Activated CD8-positive, alpha-beta T cell treated with anti-CD3 and anti-CD28 coated beads, Interleukin-2, amount 10 ng/mL, durations not matched to agents 7 days and 5 days (primary cell): ENCODE results near the gene PBX4. TPM values are rescaled to one million over a fixed set of nuclear protein-coding genes. Genes with fewer than 3 reads are reported as not detected.

ENCODE experiments used
- ATAC-seq: fragments of 150-1000 bp; cut with Tn5 transposase; one replicate; pipeline ENCODE4 v1.10.0; 2021; ENCODE audit warnings: moderate library complexity
- CTCF ChIA-PET: fragments of 350-600 bp; sonication (Branson Sonifier 250); formaldehyde crosslinking; loops from one replicate; lab custom pipeline; 2021; ENCODE audit warnings: antibody characterized with exemption; lab: Charles Lee
- POLR2A ChIA-PET: fragments of 350-600 bp; sonication (Branson Sonifier 250); formaldehyde crosslinking; loops from one replicate; lab custom pipeline; 2021; ENCODE audit warnings: antibody characterized with exemption; lab: Charles Lee
- DNase-seq: peaks from one replicate; pipeline ENCODE4 v3.0.0-alpha.2; 2020
- H3K27ac Mint-ChIP-seq: one replicate; pipeline ENCODE4 v1.8.0; 2021; ENCODE audit warnings: mild to moderate bottlenecking, mixed read lengths
- H3K27me3 Mint-ChIP-seq: one replicate; pipeline ENCODE4 v1.8.0; 2021; ENCODE audit warnings: low read depth, mixed read lengths
- H3K36me3 Mint-ChIP-seq: one replicate; pipeline ENCODE4 v1.8.0; 2021; ENCODE audit warnings: low read depth, mixed read lengths
- H3K4me1 Mint-ChIP-seq: one replicate; pipeline ENCODE4 v1.8.0; 2021; ENCODE audit warnings: low read depth, mixed read lengths
- H3K4me3 Mint-ChIP-seq: one replicate; pipeline ENCODE4 v1.8.0; 2021; ENCODE audit warnings: mild to moderate bottlenecking, mixed read lengths
- H3K9me3 Mint-ChIP-seq: one replicate; pipeline ENCODE4 v1.8.0; 2022; ENCODE audit warnings: mixed read lengths; ENCODE audit not compliant: insufficient read depth
- total RNA-seq, 2 experiments: library from RNA; stranded (reverse); gene quantifications; one replicate each; pipeline ENCODE4 v1.2.3, GENCODE V29; 2021

PBX4 gene
- total RNA-seq, 2 experiments from 2014 or later = 33.8 to 34.1 TPM

DNA sequence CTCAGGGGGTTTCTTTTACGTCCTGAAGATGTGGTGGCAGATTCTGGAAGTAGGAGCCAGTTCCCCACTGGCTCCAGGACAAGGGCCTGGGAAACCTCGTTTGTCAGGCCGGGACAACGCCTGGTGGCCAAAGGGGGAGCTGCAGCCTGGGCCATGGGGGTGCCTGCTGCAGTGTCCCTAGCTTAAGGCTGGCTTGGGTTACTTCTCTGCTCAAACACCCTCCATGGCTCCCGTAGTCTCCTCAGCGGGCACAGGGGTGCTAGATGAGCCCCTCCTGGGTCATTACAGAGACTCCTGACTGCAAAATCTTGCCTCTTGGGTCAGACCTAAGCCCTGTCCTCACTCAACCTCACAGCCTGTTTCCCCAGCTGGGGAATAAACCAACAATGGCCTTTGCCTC lies 65.7 kb downstream of the PBX4 start:
- CTCF ChIA-PET = interaction anchor here (0.7 to 3.3 kb wide), 19 partner anchors 9 to 180 kb away, joined by 3 to 27 read pairs (median 3); partner anchors contain the start of genes GMIP, NDUFA13 and TSSK6
- POLR2A ChIA-PET = interaction anchor here (0.6 kb wide), 1 partner anchor 20 kb away, joined by 4 read pairs; no protein-coding TSS in a partner anchor
- ATAC-seq (peak; percentile 48), DNase-seq (no peak)
- Mint-ChIP-seq H3K27me3 (peaks cover 3% of the 10 kb centered on the region), H3K4me1 (peaks cover 8% of the 10 kb centered on the region), H3K9me3 (peaks cover 4% of the 10 kb centered on the region), H3K36me3 (no peaks in the 10 kb centered on the region), H3K4me3 (no peak overlapping the region), H3K27ac (no peak overlapping the region)

DNA sequence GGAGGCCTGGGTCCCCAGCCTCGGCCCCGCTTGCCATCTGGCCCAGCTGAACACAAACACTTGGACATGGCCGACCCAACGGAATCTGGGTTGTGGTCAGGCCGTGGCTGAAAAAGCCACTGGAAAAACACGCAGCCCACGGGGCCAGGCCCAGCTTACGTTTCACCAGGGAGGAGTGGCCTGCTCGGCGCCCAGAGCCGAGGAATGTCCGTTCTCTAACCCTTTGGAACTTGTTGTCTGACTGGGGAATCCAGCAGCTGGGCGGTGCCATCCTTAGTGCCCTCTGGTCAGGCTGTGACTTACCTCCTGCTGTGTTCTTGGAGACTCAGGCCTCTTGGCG lies 66.7 kb downstream of the PBX4 start:
- no peak for DNase-seq
- peaks cover 4% of the 10 kb centered on the region for H3K9me3 Mint-ChIP-seq
- no peaks in the 10 kb centered on the region for H3K36me3 Mint-ChIP-seq
- no peak overlapping the region for H3K4me3 Mint-ChIP-seq
- peaks cover 3% of the 10 kb centered on the region for H3K27me3 Mint-ChIP-seq
- ATAC-seq = no peak
- H3K27ac Mint-ChIP-seq = no peak overlapping the region
- ChIA-PET CTCF (interaction anchor here (1.1 to 2.7 kb wide), 4 partner anchors 9 to 92 kb away, joined by 4 to 18 read pairs (median 6); partner anchors contain the start of gene GMIP), POLR2A (interaction anchor here (1.9 kb wide), 1 partner anchor 36 kb away, joined by 5 read pairs; the partner anchor contains the start of genes NDUFA13 and TSSK6)
- peaks cover 8% of the 10 kb centered on the region for H3K4me1 Mint-ChIP-seq

DNA sequence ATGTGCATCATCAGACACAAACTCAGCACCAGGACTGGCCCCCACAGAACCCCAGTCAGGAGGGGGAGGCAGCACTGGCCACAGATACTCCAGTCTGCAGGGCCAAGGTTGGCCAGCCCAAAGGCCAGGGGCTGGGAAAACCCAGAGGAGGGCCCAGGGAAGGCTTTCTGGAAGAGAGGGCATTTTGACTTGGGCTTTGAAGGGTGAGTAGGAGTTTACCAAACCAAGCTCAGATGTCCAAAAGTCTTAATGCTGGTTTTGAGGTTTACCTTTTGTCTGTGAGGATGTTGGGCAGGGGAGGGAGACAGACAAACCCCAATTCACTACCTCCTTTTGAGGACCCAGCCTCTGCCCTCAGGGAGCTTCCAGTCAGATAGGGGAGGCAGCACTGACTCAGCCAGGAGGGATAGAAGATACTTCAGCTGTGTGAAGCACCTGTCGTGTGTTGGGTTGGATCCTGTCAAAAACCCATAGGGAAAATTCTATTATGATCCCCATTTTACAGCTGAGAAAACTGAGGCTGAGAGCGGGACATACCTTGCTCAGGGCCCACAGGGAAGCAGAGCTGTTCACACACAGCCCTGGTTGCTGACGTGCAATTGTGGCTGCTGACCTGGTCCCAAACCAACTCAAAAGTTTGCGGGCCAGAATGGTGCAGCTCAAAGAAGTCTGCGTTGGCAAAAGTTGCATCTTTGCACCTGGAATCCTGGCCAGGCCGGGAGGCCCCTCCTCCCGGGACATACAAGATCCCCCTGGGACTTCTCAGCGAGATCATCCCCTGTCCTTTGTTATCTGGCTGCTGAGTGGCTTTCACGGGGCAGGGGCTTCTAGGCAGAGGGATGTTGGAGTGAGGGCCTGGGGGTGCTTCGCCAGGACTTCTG lies 67.3 kb downstream of the PBX4 start:
- ATAC-seq = no peak
- Mint-ChIP-seq H3K36me3 (no peaks in the 10 kb centered on the region), H3K4me3 (no peak overlapping the region), H3K27me3 (peaks cover 3% of the 10 kb centered on the region), H3K4me1 (peaks cover 8% of the 10 kb centered on the region), H3K27ac (peak overlapping the region; percentile 50), H3K9me3 (peaks cover 4% of the 10 kb centered on the region)
- POLR2A ChIA-PET = interaction anchor here (1.9 kb wide), 1 partner anchor 36 kb away, joined by 5 read pairs; the partner anchor contains the start of genes NDUFA13 and TSSK6
- CTCF ChIA-PET = interaction anchor here (1.1 to 2.7 kb wide), 4 partner anchors 9 to 93 kb away, joined by 4 to 18 read pairs (median 6); partner anchors contain the start of gene GMIP
- no peak for DNase-seq

DNA sequence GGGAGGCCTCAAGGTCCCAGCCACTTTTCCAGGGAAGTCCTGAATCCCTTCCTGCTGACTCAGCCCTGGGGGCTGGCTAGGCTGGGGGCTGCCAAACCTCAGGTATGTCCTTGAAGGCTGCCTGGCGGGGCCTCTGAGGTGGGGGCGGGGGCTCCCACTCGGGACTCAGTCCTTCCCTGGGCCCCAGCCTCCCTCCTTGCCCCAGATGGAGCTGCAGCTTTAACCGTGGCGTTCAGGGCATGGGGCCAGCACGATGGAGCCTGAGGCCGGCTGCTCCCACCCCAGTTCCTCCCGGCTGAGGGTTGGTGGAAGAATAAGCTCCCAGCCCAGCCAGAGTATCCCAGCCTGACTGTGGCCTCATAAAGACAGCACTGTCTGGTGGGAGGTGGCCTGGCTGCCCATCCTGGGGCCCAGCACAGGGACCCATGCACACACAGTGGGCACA lies 68.0 kb downstream of the PBX4 start:
- DNase-seq (no peak), ATAC-seq (no peak)
- no peak overlapping the region for H3K4me3 Mint-ChIP-seq
- peaks cover 8% of the 10 kb centered on the region for H3K4me1 Mint-ChIP-seq
- no peaks in the 10 kb centered on the region for H3K36me3 Mint-ChIP-seq
- peaks cover 4% of the 10 kb centered on the region for H3K9me3 Mint-ChIP-seq
- ChIA-PET CTCF (interaction anchor here (1.1 to 2.7 kb wide), 2 partner anchors 18 to 57 kb away, joined by 4 to 18 read pairs; no protein-coding TSS in a partner anchor), POLR2A (interaction anchor here (1.9 kb wide), 1 partner anchor 35 kb away, joined by 5 read pairs; the partner anchor contains the start of genes NDUFA13 and TSSK6)
- no peak overlapping the region for H3K27ac Mint-ChIP-seq
- H3K27me3 Mint-ChIP-seq = peaks cover 3% of the 10 kb centered on the region

DNA sequence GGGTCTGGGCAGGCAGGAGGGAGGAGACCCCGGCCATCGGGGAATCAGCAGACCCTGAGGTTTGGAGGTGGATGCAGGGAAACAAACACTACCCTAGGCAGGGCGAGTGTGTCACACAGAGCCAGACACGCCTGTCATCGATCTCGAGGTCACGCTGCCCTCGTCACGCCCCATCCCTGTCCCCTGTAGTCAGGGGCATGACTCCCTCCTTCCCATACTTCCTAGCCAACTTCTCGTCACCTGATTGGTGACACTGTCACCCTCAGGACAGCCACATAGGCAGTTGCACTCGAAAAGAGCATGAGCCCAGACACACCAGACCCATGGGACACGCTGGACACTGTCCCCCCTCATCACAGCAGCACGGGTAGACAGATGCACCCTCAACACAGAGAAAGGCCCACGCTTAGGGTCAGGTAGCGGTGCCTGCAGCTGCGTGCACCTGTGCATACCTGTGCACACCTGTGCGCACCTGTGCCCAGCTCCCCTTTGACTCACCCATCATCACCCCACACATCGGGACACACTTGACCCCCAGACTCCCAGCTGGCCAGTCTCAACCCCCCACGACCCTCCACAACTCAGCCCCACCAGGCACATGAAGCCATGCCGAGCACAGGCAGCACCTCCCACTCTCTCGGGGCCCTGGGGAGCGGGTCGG lies 68.6 kb downstream of the PBX4 start:
- ChIA-PET CTCF (interaction anchor here (2.2 kb wide), 1 partner anchor 18 kb away, joined by 8 read pairs; no protein-coding TSS in a partner anchor), POLR2A (interaction anchor here (1.9 kb wide), 1 partner anchor 34 kb away, joined by 5 read pairs; the partner anchor contains the start of genes NDUFA13 and TSSK6)
- no peaks in the 10 kb centered on the region for H3K36me3 Mint-ChIP-seq
- H3K27me3 Mint-ChIP-seq = peaks cover 3% of the 10 kb centered on the region
- no peak overlapping the region for H3K27ac Mint-ChIP-seq
- H3K9me3 Mint-ChIP-seq = peaks cover 4% of the 10 kb centered on the region
- ATAC-seq = no peak
- no peak for DNase-seq
- H3K4me3 Mint-ChIP-seq = no peak overlapping the region
- peaks cover 8% of the 10 kb centered on the region for H3K4me1 Mint-ChIP-seq

DNA sequence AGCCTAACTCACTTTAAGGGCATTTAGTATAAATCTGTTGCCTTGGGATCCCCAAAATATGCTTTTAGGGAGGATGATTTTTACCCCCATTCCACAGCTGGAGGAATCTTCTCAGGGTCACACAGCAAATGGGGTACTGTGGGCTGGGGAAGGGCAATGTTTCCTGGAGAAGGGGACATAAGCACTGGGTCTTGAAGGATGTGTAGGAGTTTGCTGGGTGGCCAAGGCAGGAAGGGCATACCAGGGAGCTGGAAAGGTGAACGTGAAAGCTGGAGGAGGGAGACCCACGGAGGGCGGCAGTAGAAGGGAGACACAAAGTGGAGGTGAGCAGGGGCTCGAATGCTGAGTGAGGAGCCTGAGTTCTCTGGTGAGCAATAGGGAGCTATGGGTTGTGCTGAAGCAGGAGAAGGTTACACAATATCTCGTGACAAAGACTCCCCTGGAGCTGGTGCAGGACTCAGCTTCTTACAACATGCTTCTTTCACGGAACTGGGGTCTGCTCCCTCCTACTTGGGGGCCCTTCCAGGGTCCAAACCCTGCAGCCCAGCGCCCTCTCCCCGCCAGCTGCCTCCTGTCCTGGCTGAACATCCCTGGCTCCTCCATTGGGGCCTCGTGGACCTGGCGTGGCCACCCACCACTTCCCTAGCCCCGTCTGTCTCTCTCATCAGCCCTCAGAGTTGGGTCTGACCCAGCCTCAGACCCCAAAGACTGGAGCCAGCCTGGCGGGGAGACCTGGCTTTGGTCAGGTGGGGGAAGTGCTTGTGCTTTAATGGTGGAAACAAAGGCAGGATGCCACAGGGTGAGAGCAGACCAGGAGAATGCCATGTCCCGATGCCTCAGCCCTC lies 69.3 kb downstream of the PBX4 start:
- POLR2A ChIA-PET = no interaction called here
- Mint-ChIP-seq H3K4me3 (no peak overlapping the region), H3K9me3 (peaks cover 4% of the 10 kb centered on the region), H3K27ac (peak overlapping the region; percentile 6), H3K36me3 (no peaks in the 10 kb centered on the region), H3K27me3 (peaks cover 3% of the 10 kb centered on the region), H3K4me1 (peaks cover 4% of the 10 kb centered on the region)
- DNase-seq (no peak), ATAC-seq (no peak)
- CTCF ChIA-PET = interaction anchor here (2.2 kb wide), 1 partner anchor 17 kb away, joined by 8 read pairs; no protein-coding TSS in a partner anchor

DNA sequence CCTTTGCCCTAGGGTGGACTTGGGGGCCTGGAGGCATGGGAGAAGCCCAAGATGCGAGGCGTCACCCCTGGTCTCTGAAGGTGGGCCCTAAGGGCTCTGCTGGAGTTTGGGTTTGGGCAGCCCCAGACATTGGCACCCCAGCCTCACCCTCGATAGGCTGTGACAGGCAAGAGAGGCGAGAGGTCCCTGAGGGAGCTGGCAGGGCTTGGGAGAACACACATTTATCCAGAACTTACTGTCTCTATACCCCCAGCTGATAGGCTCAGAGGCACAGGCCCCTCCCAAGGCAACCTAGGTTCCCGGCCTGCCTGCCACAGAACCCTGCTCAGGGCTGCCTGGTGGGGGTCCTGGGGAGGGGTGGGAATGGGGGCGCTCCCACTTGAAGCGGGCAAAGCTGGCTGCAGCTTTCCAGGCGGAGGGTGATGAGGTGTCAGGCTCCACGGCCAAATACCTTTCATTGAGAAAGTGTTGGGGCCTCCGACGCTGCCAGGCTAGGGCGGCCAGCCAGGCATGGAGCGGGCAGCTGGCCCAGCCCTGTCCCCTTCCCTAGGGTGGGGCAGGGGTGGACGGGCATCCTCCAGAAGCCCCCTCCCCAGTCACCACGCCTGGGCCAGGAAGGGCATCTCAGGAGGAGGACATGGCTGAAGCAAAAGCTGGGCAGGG lies 70.7 kb downstream of the PBX4 start:
- no peak for ATAC-seq
- CTCF ChIA-PET = interaction anchor here (0.7 to 2.2 kb wide), 5 partner anchors 9 to 55 kb away, joined by 3 to 8 read pairs (median 5); no protein-coding TSS in a partner anchor
- no peaks in the 10 kb centered on the region for H3K36me3 Mint-ChIP-seq
- no peak for DNase-seq
- no peaks in the 10 kb centered on the region for H3K4me1 Mint-ChIP-seq
- no peak overlapping the region for H3K4me3 Mint-ChIP-seq
- H3K9me3 Mint-ChIP-seq = peaks cover 4% of the 10 kb centered on the region
- no peak overlapping the region for H3K27ac Mint-ChIP-seq
- POLR2A ChIA-PET = no interaction called here
- H3K27me3 Mint-ChIP-seq = peaks cover 3% of the 10 kb centered on the region

DNA sequence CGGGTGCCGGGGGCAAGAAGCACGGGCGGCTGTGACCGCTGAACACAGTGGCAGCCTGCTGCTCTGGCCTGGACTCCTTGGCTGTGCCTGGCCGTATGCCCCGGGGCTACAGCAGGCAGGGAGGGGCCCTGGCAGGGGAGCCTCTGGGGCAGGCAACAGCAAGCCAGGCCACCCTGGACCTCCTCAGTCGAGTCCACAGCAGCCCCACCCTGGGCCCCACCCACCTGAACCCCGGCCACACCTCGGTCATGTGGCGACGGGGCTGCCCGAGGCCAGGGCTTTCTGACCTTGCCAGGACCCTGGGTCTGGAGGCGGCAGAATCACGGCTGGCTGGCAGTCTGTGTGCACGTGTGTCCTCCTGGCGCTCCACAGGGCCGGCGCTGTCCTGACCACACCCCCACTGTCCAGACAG lies 71.7 kb downstream of the PBX4 start:
- ChIA-PET CTCF (interaction anchor here (0.9 to 1.7 kb wide), 3 partner anchors 10 to 56 kb away, joined by 3 to 5 read pairs (median 4); no protein-coding TSS in a partner anchor), POLR2A (no interaction called here)
- H3K4me3 Mint-ChIP-seq = no peak overlapping the region
- H3K27me3 Mint-ChIP-seq = peaks cover 3% of the 10 kb centered on the region
- H3K27ac Mint-ChIP-seq = no peak overlapping the region
- peaks cover 4% of the 10 kb centered on the region for H3K9me3 Mint-ChIP-seq
- no peak for ATAC-seq
- peaks cover 9% of the 10 kb centered on the region for H3K4me1 Mint-ChIP-seq
- H3K36me3 Mint-ChIP-seq = no peaks in the 10 kb centered on the region
- no peak for DNase-seq

DNA sequence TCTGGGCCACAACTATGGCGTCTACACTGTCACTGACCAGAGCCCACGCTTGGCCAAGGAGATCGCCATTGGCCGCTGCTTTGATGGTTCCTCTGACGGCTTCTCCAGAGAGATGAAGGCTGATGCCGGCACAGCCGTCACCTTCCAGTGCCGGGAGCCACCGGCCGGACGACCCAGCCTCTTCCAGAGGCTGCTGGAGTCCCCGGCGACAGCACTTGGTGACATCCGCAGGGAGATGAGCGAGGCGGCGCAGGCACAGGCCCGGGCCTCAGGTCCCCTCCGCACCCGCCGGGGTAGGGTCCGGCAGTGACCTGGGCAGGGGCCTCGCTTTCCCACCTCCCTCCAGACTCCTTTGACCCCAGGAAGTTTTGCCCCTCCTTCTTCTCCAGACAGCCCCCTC lies 72.8 kb downstream of the PBX4 start:
- DNase-seq (no peak), ATAC-seq (no peak)
- no peak overlapping the region for H3K27ac Mint-ChIP-seq
- no peak overlapping the region for H3K4me3 Mint-ChIP-seq
- H3K36me3 Mint-ChIP-seq = no peaks in the 10 kb centered on the region
- peaks cover 16% of the 10 kb centered on the region for H3K4me1 Mint-ChIP-seq
- ChIA-PET CTCF (interaction anchor here (0.9 kb wide), 1 partner anchor 8 kb away, joined by 3 read pairs; no protein-coding TSS in a partner anchor), POLR2A (no interaction called here)
- peaks cover 3% of the 10 kb centered on the region for H3K27me3 Mint-ChIP-seq
- no peaks in the 10 kb centered on the region for H3K9me3 Mint-ChIP-seq

DNA sequence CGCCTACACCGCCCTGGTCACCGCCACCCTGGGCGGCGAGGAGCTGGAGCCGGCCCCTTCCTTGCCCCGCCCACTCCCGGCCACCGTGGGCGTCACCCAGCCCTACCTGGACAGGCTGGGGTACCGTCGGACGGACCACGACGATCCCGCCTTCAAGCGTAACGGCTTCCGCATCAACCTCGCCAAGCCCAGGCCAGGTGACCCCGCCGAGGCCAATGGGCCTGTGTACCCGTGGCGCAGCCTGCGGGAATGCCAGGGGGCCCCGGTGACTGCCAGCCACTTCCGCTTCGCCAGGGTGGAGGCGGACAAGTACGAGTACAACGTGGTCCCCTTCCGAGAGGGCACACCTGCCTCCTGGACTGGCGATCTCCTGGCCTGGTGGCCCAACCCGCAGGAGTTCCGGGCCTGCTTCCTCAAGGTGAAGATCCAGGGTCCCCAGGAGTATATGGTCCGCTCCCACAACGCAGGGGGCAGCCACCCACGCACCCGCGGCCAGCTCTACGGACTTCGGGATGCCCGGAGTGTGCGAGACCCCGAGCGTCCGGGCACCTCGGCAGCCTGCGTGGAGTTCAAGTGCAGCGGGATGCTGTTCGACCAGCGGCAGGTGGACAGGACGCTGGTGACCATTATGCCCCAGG lies 73.4 kb downstream of the PBX4 start:
- peaks cover 20% of the 10 kb centered on the region for H3K4me1 Mint-ChIP-seq
- DNase-seq = no peak
- CTCF ChIA-PET = interaction anchor here (1.8 kb wide), 1 partner anchor 9 kb away, joined by 4 read pairs; no protein-coding TSS in a partner anchor

More for the DNA sequence above, 73.4 kb downstream of the PBX4 start:
- no peak overlapping the region for H3K27ac Mint-ChIP-seq
- H3K36me3 Mint-ChIP-seq = no peaks in the 10 kb centered on the region
- no peak for ATAC-seq
- no peaks in the 10 kb centered on the region for H3K9me3 Mint-ChIP-seq
- POLR2A ChIA-PET = no interaction called here
- peaks cover 6% of the 10 kb centered on the region for H3K27me3 Mint-ChIP-seq
- H3K4me3 Mint-ChIP-seq = no peak overlapping the region
